Measurements from ENCODE around the gene THSD4. TPM values are rescaled to one million over a fixed set of nuclear protein-coding genes. Genes with fewer than 3 reads are reported as not detected.

Gene THSD4
- total and polyA plus RNA-seq, 3 experiments from 2014 or later, result not detected

- H3K36me3 ChIP-seq (ENCODE audit: insufficient read depth, low read length), result no peaks in the 10 kb centered on the region
- ChIA-PET CTCF (no interaction called here), POLR2A (no interaction called here)
- Mint-ChIP-seq H3K4me1 (no peaks in the 10 kb centered on the region), H3K27ac (no peak overlapping the region), H3K27me3 (peaks cover 10 to 17% of the 10 kb centered on the region in 2 donors), H3K36me3 (no peaks in the 10 kb centered on the region), H3K9me3 (no peaks in the 10 kb centered on the region), H3K4me3 (no peak overlapping the region)
- no peaks in the 10 kb centered on the region for H3K4me1 ChIP-seq (ENCODE audit: insufficient read depth, low read length)
- no peak overlapping the region for H3K27ac ChIP-seq (ENCODE audit: low read depth, low read length)
- DNase-seq, result no peak
- no peaks in the 10 kb centered on the region for H3K9me3 ChIP-seq (ENCODE audit: low read length)
- no peak overlapping the region for H3K4me3 ChIP-seq (ENCODE audit: low read length)
- H3K27me3 ChIP-seq (ENCODE audit: insufficient read depth, low read length, poor library complexity, severe bottlenecking), result no peaks in the 10 kb centered on the region
These were observed 123.7 kb downstream of the THSD4 start for GRCh38 chr15:71238926-71239325.

GRCh38 chr15:71239592-71240364 is 124.5 kb downstream of the THSD4 start:
- no peak overlapping the region for H3K27ac Mint-ChIP-seq
- POLR2A ChIA-PET, result no interaction called here
- no peak for DNase-seq
- no peaks in the 10 kb centered on the region for H3K36me3 Mint-ChIP-seq
- no peaks in the 10 kb centered on the region for H3K9me3 ChIP-seq (ENCODE audit: low read length)
- no peaks in the 10 kb centered on the region for H3K9me3 Mint-ChIP-seq
- no peaks in the 10 kb centered on the region for H3K4me1 Mint-ChIP-seq
- H3K4me1 ChIP-seq (ENCODE audit: insufficient read depth, low read length), result no peaks in the 10 kb centered on the region
- peaks cover 4 to 14% of the 10 kb centered on the region in 2 donors for H3K27me3 Mint-ChIP-seq
- no peak overlapping the region for H3K4me3 ChIP-seq (ENCODE audit: low read length)
- CTCF ChIA-PET, result no interaction called here
- no peaks in the 10 kb centered on the region for H3K27me3 ChIP-seq (ENCODE audit: insufficient read depth, low read length, poor library complexity, severe bottlenecking)
- H3K4me3 Mint-ChIP-seq, result no peak overlapping the region
- no peak overlapping the region for H3K27ac ChIP-seq (ENCODE audit: low read depth, low read length)
- H3K36me3 ChIP-seq (ENCODE audit: insufficient read depth, low read length), result no peaks in the 10 kb centered on the region

GRCh38 chr15:71242292-71242691 is 127.0 kb downstream of the THSD4 start:
- ChIA-PET CTCF (no interaction called here), POLR2A (no interaction called here)

GRCh38 chr15:71244250-71244649 is 129.0 kb downstream of the THSD4 start:
- H3K4me1 Mint-ChIP-seq, result no peaks in the 10 kb centered on the region
- no peak overlapping the region for H3K27ac Mint-ChIP-seq
- DNase-seq, result no peak
- H3K9me3 Mint-ChIP-seq, result no peaks in the 10 kb centered on the region
- peaks cover 5 to 17% of the 10 kb centered on the region in 2 donors for H3K27me3 Mint-ChIP-seq
- Histone ChIP-seq H3K27ac (ENCODE audit: low read depth, low read length) (no peak overlapping the region), H3K9me3 (ENCODE audit: low read length) (no peaks in the 10 kb centered on the region), H3K4me1 (ENCODE audit: insufficient read depth, low read length) (no peaks in the 10 kb centered on the region), H3K4me3 (ENCODE audit: low read length) (no peak overlapping the region), H3K36me3 (ENCODE audit: insufficient read depth, low read length) (no peaks in the 10 kb centered on the region), H3K27me3 (ENCODE audit: insufficient read depth, low read length, poor library complexity, severe bottlenecking) (no peaks in the 10 kb centered on the region)
- ChIA-PET POLR2A (no interaction called here), CTCF (no interaction called here)
- H3K36me3 Mint-ChIP-seq, result no peaks in the 10 kb centered on the region
- no peak overlapping the region for H3K4me3 Mint-ChIP-seq

More at GRCh38 chr15:71242292-71242691, 127.0 kb downstream of the THSD4 start:
- Mint-ChIP-seq H3K27ac (no peak overlapping the region), H3K36me3 (no peaks in the 10 kb centered on the region), H3K4me3 (no peak overlapping the region), H3K9me3 (no peaks in the 10 kb centered on the region), H3K27me3 (peaks cover 5 to 7% of the 10 kb centered on the region in 2 donors), H3K4me1 (no peaks in the 10 kb centered on the region)
- Histone ChIP-seq H3K27me3 (ENCODE audit: insufficient read depth, low read length, poor library complexity, severe bottlenecking) (no peaks in the 10 kb centered on the region), H3K27ac (ENCODE audit: low read depth, low read length) (no peak overlapping the region), H3K4me1 (ENCODE audit: insufficient read depth, low read length) (no peaks in the 10 kb centered on the region), H3K9me3 (ENCODE audit: low read length) (no peaks in the 10 kb centered on the region), H3K4me3 (ENCODE audit: low read length) (no peak overlapping the region), H3K36me3 (ENCODE audit: insufficient read depth, low read length) (no peaks in the 10 kb centered on the region)
- DNase-seq, result no peak

- Histone ChIP-seq H3K9me3 (ENCODE audit: low read length) (no peaks in the 10 kb centered on the region), H3K4me1 (ENCODE audit: insufficient read depth, low read length) (no peaks in the 10 kb centered on the region), H3K4me3 (ENCODE audit: low read length) (no peak overlapping the region), H3K36me3 (ENCODE audit: insufficient read depth, low read length) (no peaks in the 10 kb centered on the region), H3K27ac (ENCODE audit: low read depth, low read length) (no peak overlapping the region), H3K27me3 (ENCODE audit: insufficient read depth, low read length, poor library complexity, severe bottlenecking) (no peaks in the 10 kb centered on the region)
- ChIA-PET POLR2A (no interaction called here), CTCF (no interaction called here)
- Mint-ChIP-seq H3K9me3 (no peaks in the 10 kb centered on the region), H3K4me1 (no peaks in the 10 kb centered on the region), H3K27ac (no peak overlapping the region), H3K36me3 (no peaks in the 10 kb centered on the region), H3K27me3 (peaks cover 5 to 26% of the 10 kb centered on the region in 2 donors), H3K4me3 (no peak overlapping the region)
- DNase-seq, result no peak
These were observed 130.3 kb downstream of the THSD4 start for GRCh38 chr15:71245588-71245987.

GRCh38 chr15:71248386-71248785 is 133.1 kb downstream of the THSD4 start:
- no peak for DNase-seq
- ChIA-PET POLR2A (no interaction called here), CTCF (no interaction called here)
- H3K4me3 Mint-ChIP-seq, result no peak overlapping the region
- H3K27ac ChIP-seq (ENCODE audit: low read depth, low read length), result no peak overlapping the region
- no peaks in the 10 kb centered on the region for H3K4me1 Mint-ChIP-seq
- H3K36me3 ChIP-seq (ENCODE audit: insufficient read depth, low read length), result no peaks in the 10 kb centered on the region
- no peak overlapping the region for H3K27ac Mint-ChIP-seq
- H3K4me3 ChIP-seq (ENCODE audit: low read length), result no peak overlapping the region
- no peaks in the 10 kb centered on the region for H3K9me3 Mint-ChIP-seq
- no peaks in the 10 kb centered on the region for H3K36me3 Mint-ChIP-seq
- peaks cover 7 to 26% of the 10 kb centered on the region in 2 donors for H3K27me3 Mint-ChIP-seq
- no peaks in the 10 kb centered on the region for H3K9me3 ChIP-seq (ENCODE audit: low read length)
- H3K4me1 ChIP-seq (ENCODE audit: insufficient read depth, low read length), result no peaks in the 10 kb centered on the region
- H3K27me3 ChIP-seq (ENCODE audit: insufficient read depth, low read length, poor library complexity, severe bottlenecking), result no peaks in the 10 kb centered on the region

- no peak for DNase-seq
- Mint-ChIP-seq H3K27me3 (peaks cover 7 to 20% of the 10 kb centered on the region in 2 donors), H3K9me3 (no peaks in the 10 kb centered on the region), H3K4me3 (no peak overlapping the region), H3K27ac (no peak overlapping the region), H3K36me3 (no peaks in the 10 kb centered on the region), H3K4me1 (no peaks in the 10 kb centered on the region)
- H3K4me3 ChIP-seq (ENCODE audit: low read length), result no peak overlapping the region
- no peaks in the 10 kb centered on the region for H3K27me3 ChIP-seq (ENCODE audit: insufficient read depth, low read length, poor library complexity, severe bottlenecking)
- no peak overlapping the region for H3K27ac ChIP-seq (ENCODE audit: low read depth, low read length)
- CTCF ChIA-PET, result no interaction called here
- H3K9me3 ChIP-seq (ENCODE audit: low read length), result no peaks in the 10 kb centered on the region
- no peaks in the 10 kb centered on the region for H3K36me3 ChIP-seq (ENCODE audit: insufficient read depth, low read length)
- no peaks in the 10 kb centered on the region for H3K4me1 ChIP-seq (ENCODE audit: insufficient read depth, low read length)
- POLR2A ChIA-PET, result no interaction called here
These were observed 134.7 kb downstream of the THSD4 start for GRCh38 chr15:71249986-71250385.

GRCh38 chr15:71250936-71251583 is 135.8 kb downstream of the THSD4 start:
- Mint-ChIP-seq H3K4me3 (no peak overlapping the region), H3K27me3 (peaks cover 6 to 23% of the 10 kb centered on the region in 2 donors), H3K9me3 (peaks cover 0 to 3% (median 0%) of the 10 kb centered on the region in 5 donors), H3K4me1 (no peaks in the 10 kb centered on the region), H3K27ac (no peak overlapping the region), H3K36me3 (no peaks in the 10 kb centered on the region)
- ChIA-PET POLR2A (no interaction called here), CTCF (interaction anchor here (0.6 kb wide), 1 partner anchor 90 kb away, joined by 3 read pairs; no protein-coding TSS in a partner anchor)
- no peak overlapping the region for H3K4me3 ChIP-seq (ENCODE audit: low read length)
- no peaks in the 10 kb centered on the region for H3K27me3 ChIP-seq (ENCODE audit: insufficient read depth, low read length, poor library complexity, severe bottlenecking)
- DNase-seq, result no peak
- H3K27ac ChIP-seq (ENCODE audit: low read depth, low read length), result no peak overlapping the region
- no peaks in the 10 kb centered on the region for H3K9me3 ChIP-seq (ENCODE audit: low read length)
- no peaks in the 10 kb centered on the region for H3K36me3 ChIP-seq (ENCODE audit: insufficient read depth, low read length)
- no peaks in the 10 kb centered on the region for H3K4me1 ChIP-seq (ENCODE audit: insufficient read depth, low read length)

Measured in CD8-positive, alpha-beta memory T cell (primary cell).